Adipocyte (in vitro differentiated cells): Measurements from ENCODE around the gene WDR72.

Experiments
- DNase-seq: peaks from one replicate; pipeline ENCODE4 v3.0.0-alpha.2; 2015; ENCODE audit warnings: low read depth
- H3K27me3 ChIP-seq: replicated peaks from 2 replicates; pipeline ENCODE4 v1.7.0; 2013; ENCODE audit warnings: mild to moderate bottlenecking, low read length, moderate library complexity; ENCODE audit not compliant: control insufficient read depth, insufficient read depth
- H3K36me3 ChIP-seq: 2 replicates; pipeline ENCODE4 v1.7.0; 2013; ENCODE audit warnings: low read length, mild to moderate bottlenecking, moderate library complexity; ENCODE audit not compliant: control insufficient read depth, insufficient read depth, severe bottlenecking
- H3K4me1 ChIP-seq: 2 replicates; pipeline ENCODE4 v1.7.0; 2013; ENCODE audit warnings: mild to moderate bottlenecking, low read length, moderate library complexity; ENCODE audit not compliant: control insufficient read depth, insufficient read depth
- H3K4me3 ChIP-seq: 2 replicates; pipeline ENCODE4 v1.7.0; 2013; ENCODE audit warnings: mild to moderate bottlenecking, low read length, moderate library complexity
- H3K9ac ChIP-seq: 2 replicates; pipeline ENCODE4 v1.7.0; 2013; ENCODE audit warnings: mild to moderate bottlenecking, low read length, moderate library complexity
- H3K9me3 ChIP-seq: 2 replicates; pipeline ENCODE4 v1.7.0; 2013; ENCODE audit warnings: mild to moderate bottlenecking, low read length, moderate library complexity; ENCODE audit not compliant: control insufficient read depth

WDR72 gene

GRCh38 chr15:53753813-53754212, 5.7 kb downstream of the WDR72 start:
- Histone ChIP-seq H3K4me1 (no peaks in the 10 kb centered on the region), H3K27me3 (peaks cover 3% of the 10 kb centered on the region), H3K4me3 (no peak overlapping the region), H3K36me3 (no peaks in the 10 kb centered on the region), H3K9me3 (no peaks in the 10 kb centered on the region), H3K9ac (no peak overlapping the region)
- no peak for DNase-seq

GRCh38 chr15:53752406-53752805, 7.1 kb downstream of the WDR72 start:
- H3K9me3 ChIP-seq: no peaks in the 10 kb centered on the region
- no peaks in the 10 kb centered on the region for H3K27me3 ChIP-seq
- H3K9ac ChIP-seq: no peak overlapping the region
- no peaks in the 10 kb centered on the region for H3K4me1 ChIP-seq
- no peak for DNase-seq
- H3K4me3 ChIP-seq: no peak overlapping the region
- H3K36me3 ChIP-seq: no peaks in the 10 kb centered on the region

- H3K27me3 ChIP-seq: no peaks in the 10 kb centered on the region
- no peak overlapping the region for H3K4me3 ChIP-seq
- H3K9me3 ChIP-seq: no peaks in the 10 kb centered on the region
- H3K9ac ChIP-seq: no peak overlapping the region
- DNase-seq: no peak
- no peaks in the 10 kb centered on the region for H3K36me3 ChIP-seq
- H3K4me1 ChIP-seq: no peaks in the 10 kb centered on the region
Observed at GRCh38 chr15:53747501-53748068, 11.9 kb downstream of the WDR72 start.

- Histone ChIP-seq H3K36me3 (no peaks in the 10 kb centered on the region), H3K4me3 (no peak overlapping the region)
Observed at GRCh38 chr15:53746101-53746500, 13.4 kb downstream of the WDR72 start.

GRCh38 chr15:53739651-53740050, 19.8 kb downstream of the WDR72 start:
- Histone ChIP-seq H3K36me3 (no peaks in the 10 kb centered on the region), H3K4me3 (no peak overlapping the region), H3K9ac (no peak overlapping the region), H3K9me3 (no peaks in the 10 kb centered on the region), H3K27me3 (no peaks in the 10 kb centered on the region), H3K4me1 (no peaks in the 10 kb centered on the region)
- no peak for DNase-seq

More at GRCh38 chr15:53746101-53746500, 13.4 kb downstream of the WDR72 start:
- Histone ChIP-seq H3K27me3 (no peaks in the 10 kb centered on the region), H3K4me1 (no peaks in the 10 kb centered on the region), H3K9ac (no peak overlapping the region), H3K9me3 (no peaks in the 10 kb centered on the region)
- no peak for DNase-seq

GRCh38 chr15:53739187-53739586, 20.3 kb downstream of the WDR72 start:
- Histone ChIP-seq H3K27me3 (no peaks in the 10 kb centered on the region), H3K4me1 (no peaks in the 10 kb centered on the region), H3K4me3 (no peak overlapping the region), H3K9ac (no peak overlapping the region), H3K36me3 (no peaks in the 10 kb centered on the region), H3K9me3 (no peaks in the 10 kb centered on the region)
- no peak for DNase-seq

GRCh38 chr15:53721334-53722087, 38.0 kb downstream of the WDR72 start:
- Histone ChIP-seq H3K27me3 (peaks cover 3% of the 10 kb centered on the region), H3K4me1 (no peaks in the 10 kb centered on the region), H3K9ac (no peak overlapping the region), H3K4me3 (no peak overlapping the region), H3K9me3 (no peaks in the 10 kb centered on the region), H3K36me3 (no peaks in the 10 kb centered on the region)
- no peak for DNase-seq

GRCh38 chr15:53716909-53717876, 42.3 kb downstream of the WDR72 start:
- Histone ChIP-seq H3K27me3 (peaks cover 6% of the 10 kb centered on the region), H3K36me3 (no peaks in the 10 kb centered on the region), H3K9me3 (no peaks in the 10 kb centered on the region), H3K4me1 (no peaks in the 10 kb centered on the region), H3K9ac (no peak overlapping the region), H3K4me3 (no peak overlapping the region)
- no peak for DNase-seq

GRCh38 chr15:53713218-53713617, 46.2 kb downstream of the WDR72 start:
- no peaks in the 10 kb centered on the region for H3K36me3 ChIP-seq
- H3K27me3 ChIP-seq: peaks cover 15% of the 10 kb centered on the region
- H3K9ac ChIP-seq: no peak overlapping the region
- H3K9me3 ChIP-seq: no peaks in the 10 kb centered on the region
- H3K4me3 ChIP-seq: no peak overlapping the region
- H3K4me1 ChIP-seq: no peaks in the 10 kb centered on the region
- no peak for DNase-seq

- Histone ChIP-seq H3K27me3 (peaks cover 9% of the 10 kb centered on the region), H3K36me3 (no peaks in the 10 kb centered on the region), H3K9ac (no peak overlapping the region), H3K4me3 (no peak overlapping the region), H3K4me1 (no peaks in the 10 kb centered on the region), H3K9me3 (no peaks in the 10 kb centered on the region)
- no peak for DNase-seq
Observed at GRCh38 chr15:53710906-53711305, 48.6 kb downstream of the WDR72 start.

- Histone ChIP-seq H3K9me3 (no peaks in the 10 kb centered on the region), H3K27me3 (peaks cover 9% of the 10 kb centered on the region), H3K4me1 (no peaks in the 10 kb centered on the region), H3K4me3 (no peak overlapping the region), H3K9ac (no peak overlapping the region), H3K36me3 (no peaks in the 10 kb centered on the region)
- DNase-seq: no peak
Observed at GRCh38 chr15:53709821-53710220, 49.6 kb downstream of the WDR72 start.
